ENCODE data around the gene SLC24A3.
"Not testable (repeated sequence)": the region's sequence is repeated elsewhere in the genome, so short reads cannot be mapped to it uniquely, and the experiment has no call there.

SLC24A3 gene

GRCh38 chr20:19617256-19617655 lies 404.8 kb downstream of the SLC24A3 start:
- DNase-seq (ENCODE audit: low read depth, low spot score), result no peak
- H3K4me3 ChIP-seq (ENCODE audit: low read length), result no peak overlapping the region

- H3K4me3 ChIP-seq (ENCODE audit: low read length), result no peak overlapping the region
- DNase-seq (ENCODE audit: low read depth, low spot score), result no peak
Observed at GRCh38 chr20:19618711-19619110, 406.3 kb downstream of the SLC24A3 start.

GRCh38 chr20:19619904-19620430 lies 407.5 kb downstream of the SLC24A3 start:
- H3K4me3 ChIP-seq (ENCODE audit: low read length), result no peak overlapping the region
- DNase-seq (ENCODE audit: low read depth, low spot score), result no peak

- no peak for DNase-seq (ENCODE audit: low read depth, low spot score)
- no peak overlapping the region for H3K4me3 ChIP-seq (ENCODE audit: low read length)
Observed at GRCh38 chr20:19620446-19620845, 408.0 kb downstream of the SLC24A3 start.

GRCh38 chr20:19621072-19621471 lies 408.6 kb downstream of the SLC24A3 start:
- no peak for DNase-seq (ENCODE audit: low read depth, low spot score)

GRCh38 chr20:19624221-19624965 lies 412.0 kb downstream of the SLC24A3 start:
- no peak for DNase-seq (ENCODE audit: low read depth, low spot score)
- no peak overlapping the region for H3K4me3 ChIP-seq (ENCODE audit: low read length)

More at GRCh38 chr20:19621072-19621471, 408.6 kb downstream of the SLC24A3 start:
- H3K4me3 ChIP-seq (ENCODE audit: low read length), result no peak overlapping the region

GRCh38 chr20:19625426-19625825 lies 413.0 kb downstream of the SLC24A3 start:
- DNase-seq (ENCODE audit: low read depth, low spot score), result no peak
- no peak overlapping the region for H3K4me3 ChIP-seq (ENCODE audit: low read length)

GRCh38 chr20:19626896-19627295 lies 414.5 kb downstream of the SLC24A3 start:
- no peak for DNase-seq (ENCODE audit: low read depth, low spot score)
- no peak overlapping the region for H3K4me3 ChIP-seq (ENCODE audit: low read length)

- H3K4me3 ChIP-seq (ENCODE audit: low read length), result no peak overlapping the region
- peak; percentile 57 for DNase-seq (ENCODE audit: low read depth, low spot score)
Observed at GRCh38 chr20:19628570-19629134, 416.2 kb downstream of the SLC24A3 start.

- DNase-seq (ENCODE audit: low read depth, low spot score), result no peak
- H3K4me3 ChIP-seq (ENCODE audit: low read length), result no peak overlapping the region
Observed at GRCh38 chr20:19631410-19631809, 419.0 kb downstream of the SLC24A3 start.

GRCh38 chr20:19633985-19634384 lies 421.5 kb downstream of the SLC24A3 start:
- no peak for DNase-seq (ENCODE audit: low read depth, low spot score)

GRCh38 chr20:19639471-19640045 lies 427.1 kb downstream of the SLC24A3 start:
- H3K4me3 ChIP-seq (ENCODE audit: low read length); DNase-seq (ENCODE audit: low read depth, low spot score): not testable (repeated sequence)

More at GRCh38 chr20:19633985-19634384, 421.5 kb downstream of the SLC24A3 start:
- no peak overlapping the region for H3K4me3 ChIP-seq (ENCODE audit: low read length)

- no peak for DNase-seq (ENCODE audit: low read depth, low spot score)
- no peak overlapping the region for H3K4me3 ChIP-seq (ENCODE audit: low read length)
Observed at GRCh38 chr20:19642860-19643259, 430.4 kb downstream of the SLC24A3 start.

- DNase-seq (ENCODE audit: low read depth, low spot score), result no peak
- no peak overlapping the region for H3K4me3 ChIP-seq (ENCODE audit: low read length)
Observed at GRCh38 chr20:19644085-19644484, 431.6 kb downstream of the SLC24A3 start.

GRCh38 chr20:19646963-19647362 lies 434.5 kb downstream of the SLC24A3 start:
- no peak for DNase-seq (ENCODE audit: low read depth, low spot score)
- no peak overlapping the region for H3K4me3 ChIP-seq (ENCODE audit: low read length)

GRCh38 chr20:19648024-19648423 lies 435.6 kb downstream of the SLC24A3 start:
- no peak for DNase-seq (ENCODE audit: low read depth, low spot score)
- no peak overlapping the region for H3K4me3 ChIP-seq (ENCODE audit: low read length)

GRCh38 chr20:19649041-19649440 lies 436.6 kb downstream of the SLC24A3 start:
- H3K4me3 ChIP-seq (ENCODE audit: low read length), result no peak overlapping the region
- DNase-seq (ENCODE audit: low read depth, low spot score), result no peak

GRCh38 chr20:19652591-19653026 lies 440.2 kb downstream of the SLC24A3 start:
- no peak for DNase-seq (ENCODE audit: low read depth, low spot score)
- no peak overlapping the region for H3K4me3 ChIP-seq (ENCODE audit: low read length)

GRCh38 chr20:19653327-19653726 lies 440.9 kb downstream of the SLC24A3 start:
- H3K4me3 ChIP-seq (ENCODE audit: low read length), result no peak overlapping the region
- no peak for DNase-seq (ENCODE audit: low read depth, low spot score)

- DNase-seq (ENCODE audit: low read depth, low spot score), result no peak
- H3K4me3 ChIP-seq (ENCODE audit: low read length), result no peak overlapping the region
Observed at GRCh38 chr20:19654921-19655320, 442.5 kb downstream of the SLC24A3 start.
